ENCODE results near the gene BCAT1.

BCAT1 gene, protein sequence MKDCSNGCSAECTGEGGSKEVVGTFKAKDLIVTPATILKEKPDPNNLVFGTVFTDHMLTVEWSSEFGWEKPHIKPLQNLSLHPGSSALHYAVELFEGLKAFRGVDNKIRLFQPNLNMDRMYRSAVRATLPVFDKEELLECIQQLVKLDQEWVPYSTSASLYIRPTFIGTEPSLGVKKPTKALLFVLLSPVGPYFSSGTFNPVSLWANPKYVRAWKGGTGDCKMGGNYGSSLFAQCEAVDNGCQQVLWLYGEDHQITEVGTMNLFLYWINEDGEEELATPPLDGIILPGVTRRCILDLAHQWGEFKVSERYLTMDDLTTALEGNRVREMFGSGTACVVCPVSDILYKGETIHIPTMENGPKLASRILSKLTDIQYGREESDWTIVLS

GRCh38 chr12:24948757-24949722 lies at the start of gene BCAT1:
TSS of gene BCAT1 (minus strand) at chr12:24949101. CDS start at chr12:24948932, 169 bp downstream.
- peak; percentile 17 for DNase-seq

- peak; percentile 4 for DNase-seq
Observed at GRCh38 chr12:24997970-24998582, 49.2 kb upstream of the BCAT1 start.

DNA sequence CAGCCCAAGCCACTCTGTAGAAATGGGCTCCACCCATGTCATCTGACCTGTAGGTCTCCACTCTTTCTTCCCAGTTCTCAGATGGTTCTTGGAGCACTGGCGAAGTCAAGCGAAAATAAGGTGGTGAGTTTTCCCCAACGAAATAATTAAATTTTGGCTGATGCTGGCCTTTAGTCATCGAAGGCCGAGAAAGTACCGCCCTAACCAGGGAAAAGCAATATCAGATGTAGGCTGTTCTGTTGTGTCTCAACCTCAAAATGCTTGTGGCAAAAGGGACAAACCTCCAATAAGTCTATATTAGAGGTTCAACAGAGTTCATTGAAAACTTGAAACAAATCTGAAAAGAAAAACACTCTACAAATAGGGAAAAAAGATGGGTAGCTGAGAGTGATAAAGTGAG lies 48.6 kb upstream of the BCAT1 start:
- no peak for DNase-seq

GRCh38 chr12:24996820-24997219 lies 47.9 kb upstream of the BCAT1 start:
- DNase-seq = no peak

DNA sequence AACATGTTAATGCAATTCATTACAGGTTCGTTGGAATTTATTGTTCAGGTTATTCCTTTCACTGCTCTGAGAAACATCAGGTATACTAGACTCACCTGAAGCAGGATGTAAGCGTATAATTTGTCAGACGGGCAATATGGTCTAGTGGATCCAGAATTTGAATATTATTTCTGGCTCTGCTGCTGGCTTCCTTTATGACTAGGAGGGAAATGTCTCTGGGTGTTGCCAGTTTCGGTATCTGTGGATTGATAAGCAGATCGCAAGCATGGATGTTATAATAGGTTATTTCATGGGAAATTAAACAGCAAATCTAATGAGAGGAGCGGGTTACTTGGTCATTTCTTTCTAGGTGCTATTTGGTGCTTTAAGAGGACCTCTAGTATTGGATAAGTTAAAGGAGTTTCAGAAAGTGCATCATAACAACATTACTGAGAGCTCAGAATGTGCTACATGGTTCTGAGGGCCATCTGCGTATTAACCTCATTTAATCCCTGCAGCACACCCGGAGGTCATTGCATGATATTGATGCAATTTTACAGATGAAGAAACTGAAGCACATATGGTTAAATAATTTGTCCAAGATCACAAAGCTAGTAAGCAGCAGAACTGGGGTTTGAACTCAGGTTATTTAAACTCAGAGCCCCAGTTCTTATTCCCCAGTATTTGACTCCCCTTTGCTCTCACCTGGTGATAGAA lies 47.3 kb upstream of the BCAT1 start:
- no peak for DNase-seq

DNA sequence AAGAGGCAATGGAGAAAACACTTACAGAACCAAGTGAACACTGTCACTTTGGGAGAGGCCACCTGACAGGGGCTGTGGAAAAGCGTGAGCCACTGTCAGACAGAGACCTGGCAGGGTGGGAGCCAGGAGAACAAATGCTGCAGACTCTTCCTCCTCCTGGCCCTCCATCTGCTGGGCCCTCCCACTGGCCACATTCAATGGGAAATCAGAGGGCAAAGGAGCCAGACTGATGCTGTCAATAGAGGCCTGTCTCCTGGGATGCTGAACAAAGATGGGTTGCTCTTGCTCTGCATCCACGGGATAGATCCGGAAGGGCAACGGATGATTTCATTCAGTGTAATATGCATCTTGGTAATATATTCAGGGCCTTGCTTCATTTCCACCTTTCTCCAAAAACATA lies 44.9 kb upstream of the BCAT1 start:
- DNase-seq = no peak

GRCh38 chr12:24991209-24992049 lies 42.5 kb upstream of the BCAT1 start:
- peak; percentile 80 for DNase-seq

GRCh38 chr12:24989216-24989615 lies 40.3 kb upstream of the BCAT1 start:
- DNase-seq = no peak

DNA sequence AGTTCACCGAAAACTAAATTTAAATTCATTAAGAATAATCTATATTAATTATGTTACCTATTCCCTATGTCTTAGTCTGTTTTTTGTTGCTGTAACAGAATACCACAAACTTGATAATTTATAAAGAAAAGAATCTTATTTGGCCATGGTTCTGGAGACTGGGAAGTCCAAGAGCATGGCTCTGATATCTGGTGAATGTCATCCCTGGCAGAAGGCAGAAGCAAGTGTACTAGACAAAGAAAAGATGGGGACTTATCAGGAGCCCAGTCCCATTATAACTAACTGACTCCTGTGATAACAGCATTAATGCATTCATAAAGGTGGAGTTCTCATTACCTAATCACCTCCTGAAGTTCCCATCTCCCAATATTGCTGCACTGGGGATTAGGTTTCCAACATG lies 33.3 kb upstream of the BCAT1 start:
- no peak for DNase-seq

DNA sequence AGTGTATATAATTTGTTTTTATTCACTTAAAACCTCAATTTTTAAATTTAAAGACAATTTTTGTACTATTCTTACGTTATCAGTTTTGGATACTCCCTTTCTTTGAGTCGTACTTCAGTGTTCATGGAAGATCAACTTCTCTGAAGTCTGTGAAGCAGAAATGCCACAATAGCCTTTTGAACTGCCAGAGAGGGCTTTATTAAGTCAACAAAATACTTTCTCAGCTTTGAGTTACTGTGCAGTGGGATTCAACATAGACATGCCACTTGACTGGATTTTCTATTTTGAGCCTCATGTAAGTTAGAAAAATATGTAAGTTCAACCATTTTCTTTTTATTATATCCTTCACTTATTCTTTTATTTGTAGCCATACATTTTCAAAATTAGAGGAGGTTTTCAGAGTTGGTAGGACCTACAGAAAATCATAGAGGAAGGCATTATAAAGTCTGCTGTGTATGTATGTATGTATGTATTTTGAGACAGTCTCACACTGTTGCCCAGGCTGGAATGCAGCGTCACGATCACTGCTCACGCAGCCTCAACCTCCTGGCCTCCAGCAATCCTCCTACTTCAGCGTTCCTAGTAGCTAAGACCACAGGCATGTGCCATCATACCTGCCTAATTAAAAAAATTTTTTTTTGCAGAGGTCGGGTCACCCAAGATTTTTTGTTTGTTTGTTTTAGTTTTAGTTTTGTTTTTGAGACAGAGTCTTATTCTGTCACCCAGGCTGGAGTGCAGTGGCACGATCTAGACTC lies 31.3 kb upstream of the BCAT1 start:
- DNase-seq = no peak

DNA sequence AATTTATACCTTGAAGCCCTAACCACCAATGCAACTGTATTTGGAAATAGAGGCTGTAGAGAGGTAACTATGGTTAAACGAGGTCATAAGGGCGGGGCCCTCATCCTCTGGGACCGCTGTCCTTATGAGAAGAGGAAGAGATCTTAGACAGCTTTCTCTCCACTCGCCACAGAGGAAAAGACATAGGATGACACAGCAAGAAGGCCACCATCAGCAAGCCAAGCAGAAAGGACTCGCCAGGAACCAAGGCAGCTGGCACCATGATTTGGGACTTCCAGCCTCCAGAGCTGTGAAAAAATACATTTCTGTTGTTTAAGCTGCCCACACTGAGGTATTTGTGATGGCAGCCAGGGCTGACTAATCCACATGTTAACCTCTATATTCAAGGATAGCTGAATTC lies 30.4 kb upstream of the BCAT1 start:
- no peak for DNase-seq

DNA sequence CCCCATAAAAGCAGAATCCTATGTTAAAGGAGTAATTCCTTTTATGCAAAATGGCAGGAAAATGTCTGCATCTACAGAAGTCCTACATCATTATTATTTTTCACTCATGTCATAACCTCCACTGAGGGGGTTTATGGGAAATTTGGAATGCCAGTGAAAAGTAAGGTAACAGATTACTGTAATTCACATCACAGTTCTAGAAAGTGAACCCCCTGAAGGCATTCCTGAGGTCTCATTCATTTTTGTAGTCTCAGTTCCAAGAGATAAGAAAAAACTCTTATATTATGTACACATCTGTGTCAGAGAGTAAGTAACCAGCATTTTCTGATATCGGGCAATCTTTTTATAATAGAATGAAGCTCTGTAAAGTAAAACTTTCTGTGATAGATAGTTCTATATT lies 28.8 kb upstream of the BCAT1 start:
- no peak for DNase-seq

- DNase-seq = no peak
Observed at GRCh38 chr12:24977060-24977459, 28.2 kb upstream of the BCAT1 start.

DNA sequence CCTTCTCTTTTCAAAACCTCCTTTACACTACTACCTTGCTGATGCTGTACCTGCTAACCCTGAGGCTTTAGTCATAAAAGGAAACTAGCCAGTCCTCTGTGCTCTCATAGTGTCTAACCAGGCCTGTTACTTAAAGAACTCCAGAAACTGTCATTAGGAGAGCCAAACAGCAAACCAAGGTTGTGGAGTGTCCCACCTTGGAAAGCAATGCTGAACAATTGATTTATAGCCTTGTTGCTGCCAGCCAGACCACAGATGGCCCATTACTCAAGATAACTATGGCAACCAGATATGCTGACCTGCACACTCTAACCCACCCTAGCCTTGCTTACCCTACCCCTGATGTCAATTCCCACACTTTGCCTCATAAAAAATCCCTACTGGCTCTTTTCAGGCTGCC lies 26.5 kb upstream of the BCAT1 start:
- no peak for DNase-seq

GRCh38 chr12:24974216-24974615 lies 25.3 kb upstream of the BCAT1 start:
- no peak for DNase-seq

DNA sequence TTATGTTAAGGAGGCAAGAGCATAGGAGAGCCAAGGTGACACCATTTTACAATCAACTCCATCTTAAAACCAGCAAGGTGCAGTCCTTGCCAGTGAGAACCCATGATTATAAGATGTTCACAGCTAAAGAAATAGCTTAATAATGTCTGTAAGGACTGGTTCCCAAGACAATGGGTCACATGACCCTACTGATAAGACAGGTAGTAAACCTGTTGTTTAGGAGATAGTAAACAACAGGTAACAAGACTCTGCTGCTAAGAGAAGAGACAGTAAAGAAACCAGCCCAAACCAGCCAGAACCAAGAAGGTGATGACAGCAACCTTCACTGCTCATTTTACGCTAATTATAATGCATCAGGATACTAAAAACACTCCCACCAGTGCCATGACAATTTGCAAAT lies 23.2 kb upstream of the BCAT1 start:
- DNase-seq = no peak

DNA sequence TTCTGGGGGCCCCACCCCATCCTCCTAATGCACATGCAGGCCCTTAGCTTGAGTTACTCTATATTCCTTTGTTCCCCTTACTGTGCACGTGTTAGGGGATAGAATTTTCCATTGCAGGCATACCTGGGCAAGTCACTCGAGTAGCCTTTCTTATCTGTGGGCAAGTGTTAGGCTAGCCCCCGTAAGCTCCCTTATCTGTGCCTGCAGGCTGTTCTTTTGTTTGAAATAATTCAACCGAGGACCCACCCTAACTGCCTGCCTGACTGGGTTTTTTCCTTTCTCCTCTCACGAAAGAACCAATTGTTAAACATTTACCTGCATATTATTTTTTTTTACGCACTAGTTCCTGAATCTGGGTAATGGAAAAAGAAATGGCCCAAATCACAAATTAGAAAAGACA lies 21.3 kb upstream of the BCAT1 start:
- DNase-seq = no peak

DNA sequence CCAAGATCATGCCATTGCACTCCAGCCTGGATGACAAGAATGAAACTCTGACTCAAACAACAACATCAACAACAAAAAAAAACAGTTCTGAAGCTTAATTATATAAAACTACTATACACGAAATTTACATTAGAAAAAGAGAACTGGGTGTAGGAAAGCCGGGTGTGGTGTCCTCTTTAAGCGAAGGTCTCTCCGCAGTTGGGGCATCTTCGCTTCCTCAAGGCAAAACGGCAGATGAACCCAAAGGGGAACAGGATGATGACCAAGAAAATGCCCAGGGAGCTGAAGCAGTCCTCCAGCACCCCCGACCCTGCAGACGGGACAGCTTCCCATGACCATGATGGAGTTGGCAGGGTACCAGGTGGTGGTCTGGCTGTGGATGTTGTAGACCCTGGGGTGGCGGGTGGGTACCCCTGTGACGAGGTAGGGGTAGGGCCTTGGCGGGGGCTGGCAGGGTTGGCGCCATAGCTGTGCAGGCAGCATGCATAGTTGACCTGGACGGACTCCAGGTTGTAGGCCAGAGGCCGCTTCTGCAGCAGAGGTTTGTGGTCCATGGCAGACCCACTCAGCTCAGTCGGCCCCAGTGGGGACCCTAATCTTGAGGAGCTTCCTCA lies 18.2 kb upstream of the BCAT1 start:
- DNase-seq = no peak

GRCh38 chr12:24964342-24964741 lies 15.4 kb upstream of the BCAT1 start:
- DNase-seq = no peak

DNA sequence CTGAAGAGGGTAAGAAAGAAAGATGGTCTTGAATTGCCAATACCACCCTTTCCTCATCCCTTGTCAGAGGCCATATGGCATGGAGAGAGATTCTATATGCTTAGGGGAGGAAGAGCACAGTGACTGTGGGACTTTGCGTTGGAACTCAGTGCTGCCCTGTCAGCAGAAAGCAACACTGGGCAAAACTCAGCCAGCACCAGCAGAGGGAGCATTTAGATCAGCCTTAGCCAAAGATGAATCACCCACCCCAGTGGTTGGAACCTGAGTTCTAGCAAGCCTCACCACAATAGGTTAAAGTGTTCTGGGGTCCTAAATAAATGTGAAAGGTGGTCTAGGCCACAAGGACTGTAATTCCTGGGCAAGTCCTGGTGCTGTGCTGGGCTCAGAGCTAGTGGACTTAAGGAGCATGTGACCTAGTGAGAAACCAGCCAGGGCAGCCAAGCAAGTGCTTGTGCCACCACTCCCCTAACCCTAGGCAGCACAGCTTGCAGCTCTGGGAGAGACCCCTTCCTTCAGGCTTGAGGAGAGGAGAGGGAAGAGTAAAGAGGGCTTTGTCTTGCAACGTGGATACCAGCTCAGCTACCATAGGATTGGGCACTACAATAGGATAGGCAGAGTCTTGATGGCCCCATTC lies 11.4 kb upstream of the BCAT1 start:
- peak; percentile 7 for DNase-seq
